CD4-positive, alpha-beta T cell treated with Interferon gamma for 1 hour (primary cell): ENCODE measurements around the gene TM2D3.

Experiments used
- DNase-seq: peaks from one replicate; pipeline ENCODE4 v3.0.0-alpha.2; 2020

The TM2D3 gene

GRCh38 chr15:101599091-101599490 lies 53.1 kb downstream of the TM2D3 start:
- DNase-seq, result no peak

GRCh38 chr15:101597360-101597928 lies 54.7 kb downstream of the TM2D3 start:
- no peak for DNase-seq

- DNase-seq, result no peak
Observed at GRCh38 chr15:101596633-101597032, 55.5 kb downstream of the TM2D3 start.
